Body of pancreas (tissue), 4 donors: Measurements from ENCODE around the gene PYROXD2. TPM values are rescaled to one million over a fixed set of nuclear protein-coding genes. Genes with fewer than 3 reads are reported as not detected.

Source experiments
- ATAC-seq: fragments of 150-250 bp; one replicate; pipeline ENCODE4 v1.9.1; 2016
- DNase-seq, 4 donors: peaks; one replicate each; pipeline ENCODE4 v3.0.0-alpha.2; 2019
- H3K27ac ChIP-seq, 4 donors: fragments of 200-600 bp; sonication (generic); 1 replicate in 3 of 4; 2 replicates in 1 of 4; pipeline versions ENCODE4 v1.5.1 to v1.6.1; 2016 to 2019; ENCODE audit warnings: mild to moderate bottlenecking in 1 of 4, mixed read lengths in 1 of 4, moderate library complexity in 1 of 4
- H3K27me3 ChIP-seq, 2 donors: fragments of 200-600 bp; sonication (generic); one replicate each; pipeline ENCODE4 v1.6.0; 2016; ENCODE audit warnings: mild to moderate bottlenecking in 1 of 2
- H3K36me3 ChIP-seq, 2 donors: fragments of 200-600 bp; sonication (generic); replicated peaks in 1 of 2; 2 replicates each; pipeline ENCODE4 v1.5.1; 2016; ENCODE audit warnings: low read depth in 2 of 2; ENCODE audit not compliant: insufficient read depth in 1 of 2
- H3K4me1 ChIP-seq: fragments of 200-600 bp; sonication (generic); one replicate; pipeline ENCODE4 v1.6.0; 2016
- H3K4me3 ChIP-seq, 2 donors: fragments of 200-600 bp; sonication (generic); 1 replicate in 1 of 2; 2 replicates in 1 of 2; pipeline ENCODE4 v1.5.1; 2016 to 2019
- H3K9me3 ChIP-seq, 3 donors: fragments of 200-600 bp; sonication (generic); 1 replicate in 2 of 3; 2 replicates in 1 of 3; pipeline ENCODE4 v1.5.1; 2016
- POLR2A ChIP-seq, 3 donors: fragments of 450-650 bp; IDR thresholded peaks; one replicate each; pipeline ENCODE4 v1.6.1; 2016; ENCODE audit warnings: antibody characterized with exemption in 3 of 3, mild to moderate bottlenecking in 2 of 3
- WGBS, 2 donors: methylation state at CpG; one replicate each; pipeline ENCODE4 v1.1.5; 2017; 5-methylcytosine and 5-hydroxymethylcytosine counted together
- intact Hi-C: fragments of 100-400 bp; cut with DNase I; formaldehyde crosslinking; loops from one replicate; pipeline ENCODE4 v1.15.1; 2023
- total RNA-seq, 2 donors: library from RNA; depleted of rRNA; stranded (reverse); fragments of >200 nt; gene quantifications; one replicate each; pipeline ENCODE4 v1.1.0, GENCODE V29; 2016
- TF ChIP-seq, protein P1 (sequence below), 7 experiments: fragments of 450-650 bp in 4 of 7; fragments of 200-600 bp in 3 of 7; sonication (generic) in 3 of 7; IDR thresholded peaks; one replicate each; pipeline ENCODE4 v1.5.1; 2016 to 2019; ENCODE audit warnings: antibody characterized with exemption in 7 of 7

Gene PYROXD2
- total RNA-seq, 2 donors from 2014 or later, result 4.9 to 8.6 TPM

GRCh38 chr10:98382691-98383101, 32.3 kb downstream of the PYROXD2 start:
- TF ChIP-seq, protein P1, sequence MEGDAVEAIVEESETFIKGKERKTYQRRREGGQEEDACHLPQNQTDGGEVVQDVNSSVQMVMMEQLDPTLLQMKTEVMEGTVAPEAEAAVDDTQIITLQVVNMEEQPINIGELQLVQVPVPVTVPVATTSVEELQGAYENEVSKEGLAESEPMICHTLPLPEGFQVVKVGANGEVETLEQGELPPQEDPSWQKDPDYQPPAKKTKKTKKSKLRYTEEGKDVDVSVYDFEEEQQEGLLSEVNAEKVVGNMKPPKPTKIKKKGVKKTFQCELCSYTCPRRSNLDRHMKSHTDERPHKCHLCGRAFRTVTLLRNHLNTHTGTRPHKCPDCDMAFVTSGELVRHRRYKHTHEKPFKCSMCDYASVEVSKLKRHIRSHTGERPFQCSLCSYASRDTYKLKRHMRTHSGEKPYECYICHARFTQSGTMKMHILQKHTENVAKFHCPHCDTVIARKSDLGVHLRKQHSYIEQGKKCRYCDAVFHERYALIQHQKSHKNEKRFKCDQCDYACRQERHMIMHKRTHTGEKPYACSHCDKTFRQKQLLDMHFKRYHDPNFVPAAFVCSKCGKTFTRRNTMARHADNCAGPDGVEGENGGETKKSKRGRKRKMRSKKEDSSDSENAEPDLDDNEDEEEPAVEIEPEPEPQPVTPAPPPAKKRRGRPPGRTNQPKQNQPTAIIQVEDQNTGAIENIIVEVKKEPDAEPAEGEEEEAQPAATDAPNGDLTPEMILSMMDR (IDR thresholded peaks at IDR 0.05), result no peak
- no peak for TF ChIP-seq POLR2A (IDR thresholded peaks at IDR 0.05)

GRCh38 chr10:98380493-98381339, 34.3 kb downstream of the PYROXD2 start:
- no peaks in the 10 kb centered on the region for H3K9me3 ChIP-seq
- no peak overlapping the region for H3K27ac ChIP-seq
- no peaks in the 10 kb centered on the region for H3K4me1 ChIP-seq
- intact Hi-C loops, result no loop called here
- no peak for DNase-seq
- no peaks in the 10 kb centered on the region for H3K36me3 ChIP-seq
- no peak for ATAC-seq
- 66 to 86% methylated on average over 8 of the region's 8 CpGs for WGBS, 2 donors
- no peak for TF ChIP-seq POLR2A (IDR thresholded peaks at IDR 0.05)
- TF ChIP-seq, protein P1 (IDR thresholded peaks at IDR 0.05), result no peak
- no peak overlapping the region for H3K4me3 ChIP-seq
- H3K27me3 ChIP-seq, result no peaks in the 10 kb centered on the region

More at GRCh38 chr10:98382691-98383101, 32.3 kb downstream of the PYROXD2 start:
- Histone ChIP-seq H3K9me3 (no peaks in the 10 kb centered on the region), H3K27ac (no peak overlapping the region), H3K4me3 (no peak overlapping the region), H3K4me1 (no peaks in the 10 kb centered on the region), H3K36me3 (no peaks in the 10 kb centered on the region), H3K27me3 (no peaks in the 10 kb centered on the region)
- no peak for DNase-seq
- intact Hi-C loops, result no loop called here
- ATAC-seq, result no peak
- 76 to 78% methylated on average over 5 of the region's 5 CpGs for WGBS, 2 donors

GRCh38 chr10:98378722-98379121, 36.3 kb downstream of the PYROXD2 start:
- TF ChIP-seq POLR2A (IDR thresholded peaks at IDR 0.05), result no peak
- TF ChIP-seq, protein P1 (IDR thresholded peaks at IDR 0.05), result no peak
- WGBS, 2 donors, result 93 to 94% methylated on average over 4 of the region's 4 CpGs
- no peak for DNase-seq

GRCh38 chr10:98377536-98377935, 37.4 kb downstream of the PYROXD2 start:
- intact Hi-C loops, result no loop called here
- Histone ChIP-seq H3K9me3 (no peaks in the 10 kb centered on the region), H3K36me3 (no peaks in the 10 kb centered on the region), H3K4me1 (no peaks in the 10 kb centered on the region), H3K27me3 (no peaks in the 10 kb centered on the region), H3K4me3 (no peak overlapping the region), H3K27ac (no peak overlapping the region)
- DNase-seq, result no peak
- ATAC-seq, result no peak
- 92 to 98% methylated on average over 3 of the region's 3 CpGs for WGBS, 2 donors
- TF ChIP-seq, protein P1 (IDR thresholded peaks at IDR 0.05), result no peak

More at GRCh38 chr10:98378722-98379121, 36.3 kb downstream of the PYROXD2 start:
- no peaks in the 10 kb centered on the region for H3K27me3 ChIP-seq
- no peaks in the 10 kb centered on the region for H3K4me1 ChIP-seq
- no peak overlapping the region for H3K27ac ChIP-seq
- H3K4me3 ChIP-seq, result no peak overlapping the region
- no peaks in the 10 kb centered on the region for H3K36me3 ChIP-seq
- intact Hi-C loops, result no loop called here
- ATAC-seq, result no peak
- H3K9me3 ChIP-seq, result no peaks in the 10 kb centered on the region

DNA sequence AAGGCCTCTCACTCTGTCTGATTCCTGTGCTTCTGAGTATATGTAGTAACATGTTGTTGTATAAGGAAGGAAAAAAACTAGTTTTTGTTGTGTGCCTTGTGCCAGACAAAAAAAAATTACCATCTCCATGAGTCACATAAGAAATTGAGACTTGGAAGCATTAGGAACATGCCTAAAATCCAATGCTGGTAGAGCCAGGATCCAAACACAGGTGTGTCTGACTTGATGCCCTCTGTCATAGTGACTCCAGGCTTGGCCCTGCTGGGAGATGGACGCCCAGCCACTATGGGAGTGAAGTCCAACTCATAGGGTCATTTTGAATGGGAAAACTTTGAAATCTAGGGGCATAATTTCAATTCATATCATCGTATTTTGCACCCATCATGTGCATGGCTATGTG, 38.0 kb downstream of the PYROXD2 start:
- Histone ChIP-seq H3K4me1 (no peaks in the 10 kb centered on the region), H3K27me3 (no peaks in the 10 kb centered on the region), H3K4me3 (no peak overlapping the region), H3K27ac (no peak overlapping the region), H3K9me3 (no peaks in the 10 kb centered on the region), H3K36me3 (no peaks in the 10 kb centered on the region)
- intact Hi-C loops, result no loop called here
- TF ChIP-seq, protein P1 (IDR thresholded peaks at IDR 0.05), result no peak
- no peak for TF ChIP-seq POLR2A (IDR thresholded peaks at IDR 0.05)
- ATAC-seq (no peak), DNase-seq (no peak)
- WGBS, 2 donors, result 76 to 81% methylated on average over 2 of the region's 2 CpGs
